GM21360 (cell line): ENCODE results near the gene KCTD10.
"Not testable (repeated sequence)": the region's sequence is repeated elsewhere in the genome, so short reads cannot be mapped to it uniquely, and the experiment has no call there.

Experiments used
- ATAC-seq: cut with Tn5 transposase; IDR thresholded peaks from one replicate; pipeline ENCODE4 v1.9.1; 2021; ENCODE audit warnings: mild to moderate bottlenecking, moderate library complexity; ENCODE audit not compliant: unreplicated experiment

The KCTD10 gene

GRCh38 chr12:109423392-109423791 is 53.7 kb downstream of the KCTD10 start:
- no peak for ATAC-seq

GRCh38 chr12:109422251-109422650 is 54.8 kb downstream of the KCTD10 start:
- no peak for ATAC-seq

GRCh38 chr12:109421355-109422087 is 55.6 kb downstream of the KCTD10 start:
- ATAC-seq = no peak

GRCh38 chr12:109418848-109419480 is 58.1 kb downstream of the KCTD10 start:
- no peak for ATAC-seq

GRCh38 chr12:109406147-109406546 is 71.0 kb downstream of the KCTD10 start:
- ATAC-seq = not testable (repeated sequence)

GRCh38 chr12:109404841-109405240 is 72.3 kb downstream of the KCTD10 start:
- not testable (repeated sequence) for ATAC-seq
